ENCODE results near the gene EXT2.

DNA sequence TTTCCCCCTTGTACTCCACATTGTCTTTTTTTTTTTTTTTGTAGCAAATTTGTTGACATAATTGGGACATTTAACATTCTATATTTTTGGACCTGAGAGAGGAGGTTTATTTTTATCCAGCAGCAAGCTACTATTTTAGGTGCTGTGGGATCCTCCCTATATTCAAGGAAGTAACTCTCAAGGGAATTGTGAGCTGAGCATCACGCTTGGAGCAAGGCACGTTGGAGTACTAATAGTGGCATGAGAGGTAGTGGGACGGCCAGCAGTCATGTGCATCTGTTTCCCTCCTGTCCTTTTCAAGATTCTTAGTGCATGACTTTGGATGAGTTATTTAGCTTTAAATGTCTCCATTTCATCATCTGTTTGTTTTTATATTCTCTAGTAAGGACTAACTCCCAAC is 52.3 kb downstream of the EXT2 start:
- TF ChIP-seq, protein P1, sequence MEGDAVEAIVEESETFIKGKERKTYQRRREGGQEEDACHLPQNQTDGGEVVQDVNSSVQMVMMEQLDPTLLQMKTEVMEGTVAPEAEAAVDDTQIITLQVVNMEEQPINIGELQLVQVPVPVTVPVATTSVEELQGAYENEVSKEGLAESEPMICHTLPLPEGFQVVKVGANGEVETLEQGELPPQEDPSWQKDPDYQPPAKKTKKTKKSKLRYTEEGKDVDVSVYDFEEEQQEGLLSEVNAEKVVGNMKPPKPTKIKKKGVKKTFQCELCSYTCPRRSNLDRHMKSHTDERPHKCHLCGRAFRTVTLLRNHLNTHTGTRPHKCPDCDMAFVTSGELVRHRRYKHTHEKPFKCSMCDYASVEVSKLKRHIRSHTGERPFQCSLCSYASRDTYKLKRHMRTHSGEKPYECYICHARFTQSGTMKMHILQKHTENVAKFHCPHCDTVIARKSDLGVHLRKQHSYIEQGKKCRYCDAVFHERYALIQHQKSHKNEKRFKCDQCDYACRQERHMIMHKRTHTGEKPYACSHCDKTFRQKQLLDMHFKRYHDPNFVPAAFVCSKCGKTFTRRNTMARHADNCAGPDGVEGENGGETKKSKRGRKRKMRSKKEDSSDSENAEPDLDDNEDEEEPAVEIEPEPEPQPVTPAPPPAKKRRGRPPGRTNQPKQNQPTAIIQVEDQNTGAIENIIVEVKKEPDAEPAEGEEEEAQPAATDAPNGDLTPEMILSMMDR (IDR thresholded peaks at IDR 0.05), result no peak
- TF ChIP-seq POLR2A (IDR thresholded peaks at IDR 0.05), result no peak

Data from testis (tissue), 2 donors.